H9 (cell line): Measurements from ENCODE around the gene SSBP3. TPM values are rescaled to one million over a fixed set of nuclear protein-coding genes. Genes with fewer than 3 reads are reported as not detected.

Experiments used
- DNase-seq: peaks from one replicate; pipeline ENCODE4 v3.0.0-alpha.2; 2017
- H2AFZ ChIP-seq: one replicate; pipeline ENCODE4 v1.6.1; 2013; ENCODE audit warnings: mild to moderate bottlenecking, low read length, control low read depth, moderate library complexity
- H2AK5ac ChIP-seq: 2 replicates; pipeline ENCODE4 v1.6.1; 2013; ENCODE audit warnings: low read length, control low read depth, mixed read lengths; ENCODE audit not compliant: insufficient read length
- H2BK120ac ChIP-seq: one replicate; pipeline ENCODE4 v1.6.1; 2013; ENCODE audit warnings: low read depth, mild to moderate bottlenecking, low read length, control low read depth, inconsistent platforms; ENCODE audit not compliant: poor library complexity, severe bottlenecking
- H2BK12ac ChIP-seq: 2 replicates; pipeline ENCODE4 v1.6.1; 2013; ENCODE audit warnings: low read length, control low read depth, mixed read lengths, low read depth; ENCODE audit not compliant: insufficient read length
- H2BK15ac ChIP-seq: 2 replicates; pipeline ENCODE4 v1.6.1; 2013; ENCODE audit warnings: low read depth, low read length, control low read depth
- H2BK20ac ChIP-seq: one replicate; pipeline ENCODE4 v1.6.1; 2013; ENCODE audit warnings: low read depth, mild to moderate bottlenecking, low read length, control low read depth, inconsistent platforms; ENCODE audit not compliant: poor library complexity, severe bottlenecking
- H2BK5ac ChIP-seq: 2 replicates; pipeline ENCODE4 v1.6.1; 2013; ENCODE audit warnings: low read length, control low read depth, mixed read lengths; ENCODE audit not compliant: insufficient read length
- H3K14ac ChIP-seq: 2 replicates; pipeline ENCODE4 v1.6.1; 2013; ENCODE audit warnings: low read length, control low read depth; ENCODE audit not compliant: insufficient read depth
- H3K18ac ChIP-seq: 2 replicates; pipeline ENCODE4 v1.6.1; 2013; ENCODE audit warnings: low read depth, mild to moderate bottlenecking, mixed read lengths, low read length, control low read depth; ENCODE audit not compliant: insufficient read length
- H3K23ac ChIP-seq: 2 replicates; pipeline ENCODE4 v1.6.1; 2013; ENCODE audit warnings: low read length, control low read depth, mixed read lengths, low read depth; ENCODE audit not compliant: insufficient read length
- H3K23me2 ChIP-seq: 2 replicates; pipeline ENCODE4 v1.6.1; 2013; ENCODE audit warnings: low read depth, mild to moderate bottlenecking, mixed read lengths, low read length, control low read depth; ENCODE audit not compliant: insufficient read length, poor library complexity, severe bottlenecking
- H3K27ac ChIP-seq: 2 replicates; pipeline ENCODE4 v1.5.1; 2013; ENCODE audit warnings: low read length, control low read depth, mixed read lengths, low read depth; ENCODE audit not compliant: insufficient read length
- H3K27me3 ChIP-seq: 2 replicates; pipeline ENCODE4 v1.6.1; 2013; ENCODE audit warnings: low read length, control low read depth, inconsistent platforms; ENCODE audit not compliant: insufficient read depth
- H3K4ac ChIP-seq: 2 replicates; pipeline ENCODE4 v1.6.1; 2013; ENCODE audit warnings: low read depth, mild to moderate bottlenecking, control low read depth, inconsistent platforms, low read length, moderate library complexity
- H3K4me1 ChIP-seq: 2 replicates; pipeline ENCODE4 v1.6.1; 2013; ENCODE audit warnings: low read length, control low read depth, inconsistent platforms; ENCODE audit not compliant: insufficient read depth
- H3K4me2 ChIP-seq: 2 replicates; pipeline ENCODE4 v1.6.1; 2013; ENCODE audit warnings: low read length, control low read depth, mixed read lengths; ENCODE audit not compliant: insufficient read length, insufficient read depth
- H3K56ac ChIP-seq: 2 replicates; pipeline ENCODE4 v1.6.1; 2013; ENCODE audit warnings: low read depth, mild to moderate bottlenecking, mixed read lengths, low read length, control low read depth; ENCODE audit not compliant: insufficient read length
- H3K79me1 ChIP-seq: 2 replicates; pipeline ENCODE4 v1.6.1; 2013; ENCODE audit warnings: low read depth, mild to moderate bottlenecking, moderate library complexity, low read length, control low read depth, inconsistent platforms; ENCODE audit not compliant: insufficient read depth, poor library complexity, severe bottlenecking
- H3K79me2 ChIP-seq: 2 replicates; pipeline ENCODE4 v1.6.1; 2013; ENCODE audit warnings: low read length, control low read depth, inconsistent platforms; ENCODE audit not compliant: insufficient read depth
- H3K9ac ChIP-seq: 2 replicates; pipeline ENCODE4 v1.6.1; 2013; ENCODE audit warnings: low read length, control low read depth, mixed read lengths; ENCODE audit not compliant: insufficient read length; ENCODE audit errors: extremely low read depth
- H3K9me3 ChIP-seq: one replicate; pipeline ENCODE4 v1.6.1; 2013; ENCODE audit warnings: low read depth, low read length, inconsistent platforms; ENCODE audit not compliant: control insufficient read depth
- H3T11ph ChIP-seq: one replicate; pipeline ENCODE4 v1.6.1; 2013; ENCODE audit warnings: mild to moderate bottlenecking, low read length, control low read depth, inconsistent platforms
- H4K20me1 ChIP-seq: one replicate; pipeline ENCODE4 v1.6.1; 2013; ENCODE audit not compliant: control insufficient read depth, insufficient read length, insufficient read depth
- H4K5ac ChIP-seq: 2 replicates; pipeline ENCODE4 v1.6.1; 2013; ENCODE audit warnings: low read depth, mild to moderate bottlenecking, mixed read lengths, low read length, control low read depth; ENCODE audit not compliant: insufficient read length
- H4K8ac ChIP-seq: replicated peaks from 2 replicates; pipeline ENCODE4 v1.6.1; 2013; ENCODE audit warnings: low read length, control low read depth, mixed read lengths, low read depth; ENCODE audit not compliant: insufficient read length
- H4K91ac ChIP-seq: 2 replicates; pipeline ENCODE4 v1.6.1; 2013; ENCODE audit warnings: low read depth, mild to moderate bottlenecking, moderate library complexity, mixed read lengths, low read length, control low read depth; ENCODE audit not compliant: insufficient read length
- H3K27ac Mint-ChIP-seq, 3 experiments: 2 replicates in 2 of 3; 3 replicates in 1 of 3; pipeline ENCODE4 v1.8.0; 2020 to 2021; ENCODE audit warnings: mixed read lengths in 3 of 3, mild to moderate bottlenecking in 1 of 3, moderate library complexity in 1 of 3
- H3K27me3 Mint-ChIP-seq: 2 replicates; pipeline ENCODE4 v1.8.0; 2021; ENCODE audit warnings: low read depth, mild to moderate bottlenecking, moderate library complexity, mixed read lengths
- H3K36me3 Mint-ChIP-seq, 3 experiments: 2 replicates in 2 of 3; 3 replicates in 1 of 3; pipeline ENCODE4 v1.8.0; 2020 to 2021; ENCODE audit warnings: low read depth in 3 of 3, mixed read lengths in 3 of 3; ENCODE audit not compliant: insufficient read depth in 1 of 3
- H3K4me1 Mint-ChIP-seq, 2 experiments: 2 replicates each; pipeline ENCODE4 v1.8.0; 2020; ENCODE audit warnings: mixed read lengths in 2 of 2
- H3K4me3 Mint-ChIP-seq, 2 experiments: 2 replicates in 1 of 2; 3 replicates in 1 of 2; pipeline ENCODE4 v1.8.0; 2020 to 2021; ENCODE audit warnings: mild to moderate bottlenecking in 2 of 2, mixed read lengths in 2 of 2, moderate library complexity in 1 of 2
- H3K9me3 Mint-ChIP-seq, 2 experiments: 2 replicates in 1 of 2; 3 replicates in 1 of 2; pipeline ENCODE4 v1.8.0; 2020; ENCODE audit warnings: mild to moderate bottlenecking in 2 of 2, mixed read lengths in 2 of 2, moderate library complexity in 1 of 2
- CTCF ChIP-seq: fragments of 200-600 bp; sonication (generic); conservative IDR thresholded peaks from 3 replicates; pipeline ENCODE4 v1.8.0; 2021; ENCODE audit warnings: antibody characterized with exemption, mild to moderate bottlenecking
- WGBS: extraction: QIAGEN DNeasy Blood & Tissue Kit; methylation state at CpG from one replicate; pipeline ENCODE4 v1.1.7; 2013; ENCODE audit warnings: missing lambda C conversion rate, low lambda C conversion rate, mixed read lengths; ENCODE audit not compliant: insufficient read length; ENCODE audit errors: extremely low coverage; 5-methylcytosine and 5-hydroxymethylcytosine counted together
- total RNA-seq: library from RNA; stranded (reverse); gene quantifications from 2 replicates; pipeline ENCODE4 v1.2.1, GENCODE V29; 2021

Gene SSBP3
- total RNA-seq, 1 experiment from 2014 or later, result 126 TPM

GRCh38 chr1:54298284-54299033, 107.7 kb downstream of the SSBP3 start:
- Mint-ChIP-seq H3K4me1 (peaks cover 91% of the 10 kb centered on the region in 2 experiments), H3K9me3 (no peaks in the 10 kb centered on the region), H3K36me3 (0 out of 7 replicates have a peak, but pooled peaks cover 0 to 4% (median 0%) of the 10 kb centered on the region in 3 experiments), H3K4me3 (peak overlapping the region in 1 of 2 experiments; percentile 41; a peak in 1 of 5 replicates), H3K27ac (peak overlapping the region; percentile 76 to 95 (median 81); a peak in 6 of 7 replicates), H3K27me3 (no peaks in the 10 kb centered on the region)
- Histone ChIP-seq H3K79me2 (peaks cover 23% of the 10 kb centered on the region; the same call in 1 of the 2 replicates), H3K56ac (no peak overlapping the region), H3K4me1 (peaks cover 16% of the 10 kb centered on the region), H3K4ac (no peak overlapping the region), H3T11ph (no peak overlapping the region), H3K23me2 (no peaks in the 10 kb centered on the region), H3K18ac (no peak overlapping the region), H2BK5ac (no peak overlapping the region), H4K8ac (no peak overlapping the region), H4K5ac (no peak overlapping the region), H3K9ac (no peak overlapping the region), H2AFZ (no peak overlapping the region), H4K91ac (no peak overlapping the region), H3K27ac (no peak overlapping the region), H3K4me2 (no peak overlapping the region), H2AK5ac (no peak overlapping the region), H2BK12ac (no peak overlapping the region), H3K79me1 (peaks cover 3% of the 10 kb centered on the region), H4K20me1 (peaks cover 4% of the 10 kb centered on the region), H2BK15ac (no peak overlapping the region), H2BK120ac (no peak overlapping the region), H3K27me3 (no peaks in the 10 kb centered on the region), H2BK20ac (no peak overlapping the region), H3K9me3 (no peaks in the 10 kb centered on the region), H3K23ac (no peak overlapping the region), H3K14ac (peak overlapping the region; percentile 6; the same call in 1 of the 2 replicates)
- no CpG with 5 or more reads among the region's 20 CpGs for WGBS
- DNase-seq, result no peak
- no peak for TF ChIP-seq CTCF
